ENCODE results near the gene PNPLA1.

The PNPLA1 gene

DNA sequence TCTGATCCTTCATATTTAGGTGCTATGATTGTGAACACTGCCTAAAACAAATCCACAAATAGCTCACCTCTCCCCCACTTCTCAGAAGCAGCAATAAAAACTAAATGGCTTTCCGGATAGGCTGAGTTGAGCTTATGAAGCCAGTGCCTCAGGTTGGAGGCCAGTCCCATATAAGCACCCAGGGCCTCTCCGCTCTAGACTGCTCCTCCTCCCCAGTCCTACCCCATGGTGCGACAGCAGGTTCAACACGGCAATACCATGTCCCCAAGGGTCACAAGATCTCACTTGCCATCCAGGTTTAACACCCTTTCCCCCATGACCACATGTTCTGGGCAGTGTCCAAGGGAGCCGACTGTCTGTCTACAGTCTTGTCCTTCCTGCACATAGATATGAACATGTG lies 46.1 kb downstream of the PNPLA1 start:
- no peak for DNase-seq (ENCODE audit: low spot score)

DNA sequence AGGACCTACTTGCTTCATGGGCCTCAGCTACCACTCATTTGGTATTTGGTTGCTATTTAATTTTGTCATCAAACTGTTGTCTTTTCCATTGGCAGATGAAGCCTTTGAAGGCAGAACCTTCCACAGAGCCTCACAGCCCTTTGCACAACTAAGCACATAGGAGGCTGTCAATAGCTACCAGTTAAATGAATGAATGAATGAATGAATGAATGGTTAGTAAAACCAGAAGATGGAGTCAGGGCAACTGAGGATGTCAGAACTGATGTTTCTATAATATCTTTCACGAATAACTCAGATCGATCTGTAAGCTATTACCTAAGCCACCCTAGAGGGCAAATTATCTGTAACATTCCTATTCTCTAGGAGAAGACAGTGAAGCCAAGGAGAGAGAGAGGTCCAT lies 47.8 kb downstream of the PNPLA1 start:
- no peak for DNase-seq (ENCODE audit: low spot score)

DNA sequence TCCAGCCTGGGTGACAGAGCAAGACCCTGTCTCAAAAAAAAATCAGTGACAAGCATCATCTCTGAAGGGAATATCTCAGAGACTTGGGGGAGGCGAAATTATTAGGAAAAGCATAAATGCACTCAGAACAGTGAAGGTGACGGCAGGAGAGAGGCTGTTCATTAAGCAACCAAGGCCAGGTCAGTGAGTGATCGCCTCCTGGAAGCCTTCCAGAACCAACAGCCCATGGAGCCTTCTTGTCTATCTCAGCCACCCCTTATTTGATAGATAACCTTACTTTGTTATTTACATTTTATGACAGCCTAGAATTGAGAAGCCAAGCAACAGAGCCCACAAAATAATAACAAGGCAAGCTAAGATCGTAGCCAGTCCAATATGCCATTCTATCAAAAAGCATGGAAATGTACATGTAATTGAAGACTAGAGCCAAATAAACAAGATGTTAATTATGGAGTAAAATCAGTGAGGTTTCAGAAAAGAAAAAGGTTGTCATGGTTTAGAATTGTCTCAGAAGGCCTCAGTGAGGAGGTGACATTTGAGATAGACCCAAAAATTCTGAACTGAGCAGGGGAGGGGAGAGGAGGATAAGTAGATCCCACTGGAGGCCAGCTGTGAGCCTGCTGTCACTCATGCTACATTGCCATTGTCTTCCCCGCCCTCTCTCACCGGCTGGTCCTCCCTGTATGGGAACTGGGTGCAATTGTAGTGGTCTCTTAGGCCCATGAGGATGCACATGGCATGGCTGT lies 49.0 kb downstream of the PNPLA1 start:
- no peak for DNase-seq (ENCODE audit: low spot score)

DNA sequence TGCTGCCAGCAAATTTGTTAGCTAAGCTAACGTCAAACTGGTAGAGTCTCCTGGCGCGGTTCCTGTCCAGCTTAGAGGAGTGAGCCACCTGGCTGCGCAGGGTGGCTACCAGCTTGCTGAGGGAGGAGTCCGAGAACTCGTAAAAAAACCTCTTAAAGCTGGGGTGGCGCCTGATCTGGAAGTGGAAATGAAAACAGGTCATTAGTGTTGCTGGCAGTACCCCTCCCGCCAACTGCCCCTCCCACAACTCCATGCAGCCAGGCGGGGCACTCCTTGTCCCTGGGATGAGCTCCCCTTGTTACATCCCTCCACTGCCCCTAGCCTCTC lies 49.5 kb downstream of the PNPLA1 start:
- no peak for DNase-seq (ENCODE audit: low spot score)

DNA sequence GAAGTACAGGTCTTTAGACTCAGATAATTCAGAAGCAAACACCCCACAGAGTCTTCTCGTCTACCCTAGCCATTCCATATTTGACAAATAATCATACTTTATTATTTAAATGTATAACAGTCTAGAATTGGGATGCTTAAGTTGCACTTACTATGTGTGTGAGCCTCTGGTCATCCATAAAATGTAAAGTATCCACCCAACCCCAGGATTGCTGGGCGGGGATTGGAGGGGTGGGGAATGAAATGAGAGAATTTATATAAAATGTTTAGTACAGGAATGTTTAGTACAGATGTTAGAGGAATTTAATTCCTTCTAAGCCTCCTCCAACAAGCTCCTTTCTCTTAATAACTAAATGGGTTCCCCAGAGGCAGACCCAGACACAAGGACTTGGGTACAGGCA lies 50.0 kb downstream of the PNPLA1 start:
- no peak for DNase-seq (ENCODE audit: low spot score)

DNA sequence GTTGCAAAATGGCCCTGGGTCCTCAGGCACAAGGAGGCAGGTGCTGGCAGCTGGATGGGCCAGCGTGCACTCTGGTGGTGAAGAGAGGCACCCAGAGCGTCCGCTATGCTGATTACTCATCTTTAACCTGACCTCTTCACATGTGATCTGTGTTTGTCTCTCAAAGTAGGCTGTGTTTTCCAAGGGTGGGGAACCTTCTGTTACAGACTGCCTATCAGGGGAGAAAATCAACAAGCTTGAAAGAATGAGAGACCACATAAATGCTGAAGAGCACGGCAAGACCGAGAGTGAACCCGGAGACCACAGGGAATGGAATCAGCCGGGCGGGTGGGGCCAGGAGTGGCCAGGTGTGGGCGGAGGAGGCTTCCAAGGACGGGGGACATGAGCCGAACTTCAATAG lies 50.6 kb downstream of the PNPLA1 start:
- no peak for DNase-seq (ENCODE audit: low spot score)

DNA sequence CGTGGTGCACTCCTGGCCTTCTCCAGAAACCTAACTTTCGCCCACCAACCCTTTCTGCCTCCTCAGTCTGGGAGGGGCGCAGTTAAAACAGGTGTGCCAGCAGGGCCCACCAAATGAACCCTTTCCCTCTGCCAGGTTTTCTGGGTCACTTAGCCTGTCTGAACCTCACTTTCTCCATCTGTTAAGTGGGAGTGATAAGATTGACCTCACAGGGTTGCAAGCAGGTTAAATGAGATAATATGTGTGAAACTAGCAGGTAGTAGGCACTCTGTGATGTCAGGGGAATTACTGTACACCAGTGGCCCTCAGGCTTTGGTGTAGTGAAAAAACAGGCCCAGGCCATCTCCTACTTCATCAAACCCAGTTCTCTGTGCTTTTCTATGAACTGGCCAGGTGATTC lies 52.7 kb downstream of the PNPLA1 start:
- DNase-seq (ENCODE audit: low spot score), result no peak

DNA sequence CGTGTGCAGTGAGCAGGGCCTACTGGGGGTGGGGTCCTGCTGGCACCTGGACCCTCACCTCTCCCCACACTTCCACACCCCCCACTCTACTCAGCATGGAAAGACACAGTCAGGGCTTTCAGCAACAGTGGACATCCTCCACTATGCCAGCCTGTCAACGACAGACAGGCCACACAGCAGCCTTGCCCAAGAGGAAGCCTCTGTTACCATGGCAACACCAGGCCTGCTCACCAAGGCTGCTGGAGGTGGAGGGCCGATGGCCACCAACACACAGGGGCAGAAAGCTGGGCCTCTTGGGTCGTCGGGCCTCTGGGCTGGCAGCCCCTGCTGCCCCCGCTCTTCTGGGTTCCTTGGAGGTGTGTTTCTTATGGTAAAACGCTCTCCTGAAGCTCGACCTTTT lies 53.2 kb downstream of the PNPLA1 start:
- no peak for DNase-seq (ENCODE audit: low spot score)

DNA sequence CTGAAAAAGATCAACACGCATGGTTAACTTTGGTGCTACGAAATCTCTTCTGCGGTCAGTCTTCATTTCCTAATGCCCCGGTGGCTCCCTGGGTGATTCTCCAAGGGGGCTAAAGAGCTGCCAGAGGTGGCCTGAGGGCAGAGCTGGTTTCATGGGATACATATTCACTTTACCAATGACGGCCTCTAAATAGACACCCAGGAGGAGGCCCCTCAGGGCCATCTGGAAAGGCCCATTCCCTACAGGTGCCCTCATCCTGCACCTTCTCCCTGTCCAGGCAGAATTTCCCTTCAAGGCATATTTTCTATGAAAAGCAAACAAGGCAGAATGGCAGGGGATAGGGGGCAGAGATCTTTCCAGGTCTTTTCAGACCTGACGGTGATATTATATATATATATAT lies 54.3 kb downstream of the PNPLA1 start:
- no peak for DNase-seq (ENCODE audit: low spot score)

DNA sequence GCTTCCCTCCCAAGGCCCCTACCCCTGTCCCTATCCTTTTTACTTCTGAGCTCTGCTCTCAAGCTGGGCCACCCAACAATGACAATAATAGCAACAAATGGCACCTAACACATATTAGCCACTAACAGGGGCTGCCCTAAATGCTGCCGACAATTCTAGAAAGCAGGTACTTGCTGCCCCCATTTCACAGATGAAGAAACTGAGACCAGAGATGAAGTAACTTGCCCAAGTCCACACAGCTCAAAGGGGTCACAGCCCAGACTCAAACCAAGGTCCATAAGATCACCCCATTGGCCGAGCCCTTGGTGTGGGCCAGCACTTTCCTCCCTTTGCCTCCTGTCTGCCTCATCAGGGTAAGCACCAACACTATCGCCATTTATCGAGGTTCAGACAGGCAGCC lies 54.9 kb downstream of the PNPLA1 start:
- DNase-seq (ENCODE audit: low spot score), result no peak

DNA sequence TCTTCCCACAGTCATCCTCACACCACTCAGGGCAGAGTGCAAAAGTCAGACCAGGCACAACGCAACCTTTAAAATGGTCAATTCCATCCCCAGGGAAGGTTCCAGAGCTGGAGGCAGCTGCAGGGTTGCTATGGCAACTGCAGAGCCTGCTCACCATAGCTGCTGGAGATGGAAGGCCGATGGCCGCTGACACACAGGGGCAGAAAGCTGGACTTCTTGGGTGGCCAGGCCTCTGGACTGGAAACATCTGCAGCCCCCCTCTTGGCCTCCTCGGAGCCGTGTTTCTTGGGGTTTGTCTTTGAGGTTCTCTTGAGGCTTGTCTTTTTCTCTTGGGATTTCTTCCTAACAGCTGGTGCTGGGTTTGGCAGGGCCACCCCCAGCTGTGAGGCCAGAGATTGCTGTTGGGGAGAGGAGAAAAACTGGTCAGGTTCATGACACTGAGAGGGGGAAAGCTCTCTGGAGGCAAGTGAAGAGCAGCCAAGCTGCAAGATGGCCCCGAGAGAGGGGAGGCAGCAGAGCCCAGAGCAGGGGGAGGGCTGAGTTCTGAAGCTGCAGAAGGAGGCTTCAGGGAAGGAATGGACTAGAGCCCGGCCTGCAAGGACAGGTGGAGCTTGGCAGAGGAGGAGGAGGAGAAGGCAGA lies 56.6 kb downstream of the PNPLA1 start:
- DNase-seq (ENCODE audit: low spot score), result no peak

DNA sequence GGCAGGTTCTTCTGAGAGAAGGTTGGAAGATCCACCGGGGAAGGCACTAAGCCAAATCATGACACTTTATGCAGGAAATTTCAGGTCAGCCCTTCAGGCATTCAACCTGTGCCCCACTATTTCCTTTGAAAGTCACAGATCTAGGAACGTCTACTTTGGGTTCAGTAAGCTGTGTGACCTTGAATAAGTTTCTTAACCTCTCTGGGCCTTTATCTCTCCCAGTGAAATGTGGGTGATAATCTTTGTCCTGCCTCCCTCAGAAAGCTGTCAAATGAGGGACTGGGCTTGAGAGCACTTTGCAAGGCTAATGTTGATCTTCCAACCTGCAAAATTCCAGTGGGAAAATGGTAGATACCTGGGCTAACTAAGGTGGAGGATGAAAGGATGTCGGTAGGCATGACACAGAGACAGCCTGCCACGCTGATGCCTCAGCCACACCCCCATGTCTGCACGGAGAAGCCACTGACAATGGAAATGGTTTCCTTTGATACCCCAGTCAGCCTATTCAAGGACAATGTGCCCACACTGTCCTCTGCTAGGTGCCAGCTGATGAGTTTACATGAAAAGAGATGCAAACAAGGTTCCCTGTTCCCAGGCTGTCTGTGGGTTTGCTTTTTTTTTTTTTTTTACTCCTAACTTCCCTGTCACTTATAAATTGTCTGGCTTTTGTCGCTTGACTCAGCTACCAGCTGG lies 57.5 kb downstream of the PNPLA1 start:
- no peak for DNase-seq (ENCODE audit: low spot score)

DNA sequence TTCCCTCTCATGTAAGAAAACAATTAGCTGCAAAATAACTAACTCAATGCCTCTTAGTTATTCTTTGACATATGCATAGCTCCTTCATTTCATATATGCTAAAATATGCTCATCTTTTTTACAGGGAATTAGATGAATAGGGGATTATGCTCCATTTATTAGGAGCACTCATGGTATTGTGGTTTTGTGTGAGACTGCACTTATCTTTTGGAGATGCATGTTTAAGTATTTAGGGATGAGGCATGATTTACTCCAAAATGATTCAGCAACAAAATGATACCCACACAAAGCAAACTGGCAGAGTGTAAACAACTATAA lies 58.0 kb downstream of the PNPLA1 start:
- DNase-seq (ENCODE audit: low spot score), result no peak

DNA sequence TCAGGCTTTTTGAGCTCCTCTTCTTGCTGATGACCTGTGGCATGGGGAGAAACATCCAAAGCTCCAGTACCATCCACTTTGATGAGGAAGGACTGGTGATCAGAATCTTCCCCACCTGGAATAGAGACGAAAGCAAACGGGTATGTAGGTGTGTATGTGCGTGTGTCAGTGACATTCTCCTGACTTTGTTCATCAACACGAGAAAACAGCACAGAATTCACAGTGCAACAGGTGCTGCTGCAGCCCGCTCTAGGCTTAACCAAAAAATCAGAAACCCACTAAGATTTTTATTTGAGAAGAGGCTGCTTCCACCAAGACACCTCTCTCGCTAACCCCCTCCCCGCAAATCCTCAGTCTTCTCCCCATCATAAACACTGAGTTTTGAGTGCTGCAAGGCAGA lies 58.7 kb downstream of the PNPLA1 start:
- DNase-seq (ENCODE audit: low spot score), result no peak

DNA sequence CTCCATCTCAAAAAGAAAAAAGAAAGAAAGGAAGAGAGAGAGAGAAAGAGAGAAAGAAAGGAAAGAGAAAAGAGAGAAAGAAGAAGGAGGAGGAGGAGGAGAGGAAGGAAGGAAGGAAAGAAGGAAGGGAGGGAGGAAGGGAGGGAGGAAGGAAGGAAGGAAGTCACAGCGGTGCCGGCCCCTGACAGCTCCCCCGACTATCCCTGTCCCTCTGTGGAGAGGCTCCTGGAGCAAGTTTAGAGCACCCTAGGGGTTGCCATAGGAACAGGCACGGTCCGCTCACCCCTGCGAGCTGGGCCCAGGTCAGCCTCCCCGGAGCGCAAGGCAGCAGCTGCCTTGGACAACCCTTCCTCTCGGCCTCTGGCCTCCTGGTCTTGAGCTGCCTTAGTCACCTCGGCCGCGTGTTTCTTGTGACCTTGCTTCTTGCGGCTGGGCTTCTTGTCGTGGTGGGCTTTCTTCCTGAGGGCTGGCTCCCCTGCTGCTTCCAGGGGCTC lies 60.0 kb downstream of the PNPLA1 start:
- peak; percentile 17 for DNase-seq (ENCODE audit: low spot score)

DNA sequence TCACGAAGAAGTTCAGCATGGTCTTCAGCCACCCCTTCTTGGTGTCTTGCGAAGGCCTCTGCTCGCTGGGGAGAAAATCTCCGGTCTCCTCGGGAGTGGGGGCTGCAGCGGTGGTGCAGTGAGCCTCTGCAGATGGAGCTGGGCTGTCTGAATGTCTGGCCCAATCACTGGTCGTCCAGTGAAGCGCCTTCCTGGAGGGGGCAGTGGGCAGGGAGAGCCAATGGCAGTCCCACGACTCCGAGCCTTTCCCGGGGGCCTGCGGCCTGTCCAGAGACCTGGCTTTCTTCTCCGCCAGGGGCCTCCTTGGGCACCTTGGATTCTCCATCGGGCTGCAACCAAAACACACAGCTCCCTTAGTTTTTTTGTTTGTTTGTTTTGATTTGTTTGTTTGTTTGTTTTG lies 60.5 kb downstream of the PNPLA1 start:
- no peak for DNase-seq (ENCODE audit: low spot score)

DNA sequence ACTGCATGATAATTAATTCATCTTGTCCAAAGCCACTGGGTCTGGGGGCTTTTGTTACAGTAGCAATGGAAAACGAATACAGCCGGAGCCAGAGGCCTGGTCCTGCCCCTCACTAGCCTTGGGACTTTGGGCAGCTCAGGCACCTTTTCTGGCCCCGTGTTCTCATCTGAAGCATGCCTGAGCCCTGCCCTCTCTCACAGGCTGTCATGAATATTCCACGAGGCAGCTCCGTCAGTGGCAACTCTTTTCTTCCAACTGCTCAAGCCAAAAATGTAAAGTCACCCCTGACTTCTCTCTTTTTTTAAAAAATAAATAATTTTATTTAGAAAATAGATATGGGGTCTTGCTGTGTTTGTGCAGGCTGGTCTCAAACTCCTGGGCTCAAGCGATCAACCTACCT lies 61.5 kb downstream of the PNPLA1 start:
- DNase-seq (ENCODE audit: low spot score), result no peak

DNA sequence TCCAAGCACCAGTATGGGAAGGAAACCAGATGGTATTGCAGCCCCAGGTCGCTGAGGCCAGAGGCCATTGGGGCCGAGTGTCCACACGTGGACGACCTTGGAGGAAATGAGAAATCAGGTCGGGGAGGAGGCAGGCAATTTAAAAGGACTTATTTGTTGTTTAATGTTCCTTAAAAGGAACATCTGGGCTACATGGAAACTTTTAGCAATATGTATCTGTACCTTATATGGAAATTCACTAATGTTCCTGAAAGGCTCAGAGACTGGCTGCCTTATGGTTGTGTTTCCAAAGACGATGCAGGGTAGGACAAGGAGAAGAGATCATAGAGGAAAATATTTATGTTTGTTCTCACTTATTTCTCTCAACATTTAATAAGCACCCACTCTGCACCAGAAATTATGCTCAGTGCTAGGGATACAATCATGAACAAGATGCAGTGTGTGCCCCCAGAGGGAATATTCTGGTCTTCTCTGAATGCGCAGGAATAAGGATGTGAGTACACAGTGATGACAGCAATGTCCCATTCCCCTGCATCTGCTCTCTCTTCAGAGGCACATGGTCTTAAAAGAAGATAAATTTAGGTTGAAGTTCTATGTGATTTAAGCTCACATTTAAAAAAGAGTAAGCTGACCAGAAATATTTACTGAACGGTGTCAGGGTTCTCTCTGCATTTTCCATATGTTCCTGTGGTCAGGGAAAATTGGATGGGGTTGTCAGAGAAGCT lies 63.5 kb downstream of the PNPLA1 start:
- DNase-seq (ENCODE audit: low spot score), result no peak

DNA sequence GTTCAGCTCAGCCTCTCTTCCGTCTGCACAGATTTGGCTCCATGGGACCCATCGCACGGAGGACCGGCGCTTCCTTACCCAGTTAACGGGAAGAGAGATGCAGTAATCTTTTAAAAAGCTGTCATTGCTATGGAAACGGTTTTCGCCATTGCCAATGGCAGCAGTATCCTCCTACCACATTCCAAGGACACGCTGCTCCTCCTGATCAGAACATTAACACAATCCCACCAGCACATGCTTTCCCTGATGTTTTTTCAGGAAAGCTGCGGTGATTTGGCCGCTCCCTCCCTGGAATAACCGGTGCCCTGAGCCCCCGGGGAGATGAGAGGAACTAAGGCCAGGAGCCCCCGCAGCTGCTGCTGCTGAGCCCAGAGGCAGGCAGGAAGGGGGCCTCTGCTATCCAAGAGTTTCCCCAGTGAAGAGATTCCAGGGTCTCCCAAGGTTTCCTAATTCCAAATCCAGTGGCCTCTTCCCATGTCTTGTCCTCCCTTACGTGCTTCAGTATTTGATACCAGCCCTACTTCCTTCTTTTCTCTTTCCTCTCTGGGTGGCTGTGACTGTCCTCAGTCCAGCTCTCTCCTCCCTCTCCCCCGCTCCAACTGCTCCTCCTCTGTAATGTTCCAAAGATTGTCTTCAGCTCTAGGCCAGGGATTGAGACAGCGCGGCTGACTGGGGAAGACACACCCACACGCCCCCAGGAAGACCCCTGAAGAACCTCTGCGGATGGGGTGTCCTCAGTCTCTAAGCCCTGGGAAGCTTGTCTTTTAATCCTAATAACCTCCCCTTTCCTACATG lies 64.3 kb downstream of the PNPLA1 start:
- DNase-seq (ENCODE audit: low spot score), result no peak

DNA sequence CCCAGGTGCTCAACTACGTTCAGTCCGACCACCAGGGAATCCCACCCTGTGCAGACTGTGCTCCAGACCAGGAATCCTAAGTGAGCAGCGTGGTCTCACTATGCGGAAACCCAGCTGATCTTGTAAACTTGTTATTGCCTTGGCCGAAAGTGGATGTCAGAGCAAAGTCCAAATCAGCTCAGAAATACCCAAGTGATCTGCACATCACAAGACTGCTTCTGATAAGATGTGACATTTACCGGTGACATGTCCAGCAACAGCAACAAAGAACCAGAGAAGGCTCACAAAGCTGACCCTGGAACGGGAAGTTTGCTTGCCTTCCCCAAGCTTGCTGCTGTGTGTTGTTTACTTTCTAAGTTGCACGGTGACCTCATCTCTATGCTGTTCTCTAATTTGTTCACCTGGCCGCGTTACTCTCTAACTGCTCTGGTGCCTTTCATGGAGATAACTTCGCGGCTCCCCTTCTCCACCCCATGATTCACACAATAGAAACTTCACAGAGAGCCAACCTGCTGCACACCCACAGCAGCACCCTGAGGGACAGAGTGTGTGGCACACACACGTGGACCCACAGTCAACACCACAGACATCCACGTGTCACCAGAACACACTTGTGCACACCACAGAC lies 65.1 kb downstream of the PNPLA1 start:
- peak; percentile 69 for DNase-seq (ENCODE audit: low spot score)

DNA sequence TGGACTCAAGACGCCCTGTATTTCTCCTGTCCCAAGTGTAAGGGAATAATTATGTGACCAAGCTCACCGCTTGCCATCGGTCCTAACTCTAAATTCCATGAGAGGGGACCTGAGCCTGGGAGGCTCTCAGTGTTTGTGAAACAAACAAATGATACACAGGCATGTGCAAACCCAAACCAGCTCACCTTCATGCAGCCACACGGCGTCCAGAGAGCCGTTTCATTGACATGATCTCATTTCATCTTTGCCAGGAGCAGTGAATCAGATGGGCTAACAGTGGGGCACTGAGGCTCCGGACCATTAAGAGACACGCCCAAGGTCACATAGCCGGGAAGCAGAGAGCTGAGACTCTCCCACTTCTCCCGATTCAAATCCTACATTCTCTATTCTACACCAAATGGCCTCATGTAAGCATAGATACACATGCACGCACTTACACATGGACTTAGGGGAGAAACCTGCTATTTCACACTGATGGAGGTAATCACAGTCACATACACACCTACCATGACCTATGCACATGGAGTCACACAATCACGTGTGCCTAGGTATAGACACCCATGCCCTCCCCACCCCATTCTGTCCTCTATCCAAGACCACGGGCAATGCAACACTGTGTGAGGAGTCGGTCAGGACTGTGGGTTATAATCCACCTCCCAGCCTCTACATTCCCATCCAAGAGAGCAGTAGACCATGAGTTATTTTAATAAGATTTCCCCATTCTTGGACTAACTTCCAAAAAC lies 65.8 kb downstream of the PNPLA1 start:
- DNase-seq (ENCODE audit: low spot score), result peak; percentile 52
